Loucy (cell line): ENCODE results near the gene TGOLN2.

Experiments
- H2AFZ ChIP-seq: fragments of 200-600 bp; sonication (generic); 2 replicates; pipeline ENCODE4 v1.6.0; 2016; ENCODE audit warnings: antibody characterized with exemption, mild to moderate bottlenecking, low read length, moderate library complexity
- H3F3A ChIP-seq: fragments of 200-600 bp; 2 replicates; pipeline ENCODE4 v1.6.0; 2016; ENCODE audit warnings: antibody characterized with exemption, low read depth, mild to moderate bottlenecking
- H3K27me3 ChIP-seq: fragments of 200-600 bp; sonication (generic); 2 replicates; pipeline ENCODE4 v1.6.1; 2014; ENCODE audit warnings: low read length, mild to moderate bottlenecking; ENCODE audit not compliant: insufficient read depth, poor library complexity, severe bottlenecking
- H3K36me3 ChIP-seq: fragments of 200-600 bp; sonication (generic); 2 replicates; pipeline ENCODE4 v1.6.1; 2016; ENCODE audit warnings: low read length; ENCODE audit not compliant: insufficient read depth
- H3K4me1 ChIP-seq: fragments of 200-600 bp; sonication (generic); 2 replicates; pipeline ENCODE4 v1.5.1; 2014; ENCODE audit warnings: low read length, mild to moderate bottlenecking; ENCODE audit not compliant: insufficient read depth, poor library complexity, severe bottlenecking
- H3K4me2 ChIP-seq: fragments of 200-600 bp; sonication (generic); 2 replicates; pipeline ENCODE4 v1.6.0; 2014; ENCODE audit warnings: antibody characterized with exemption, low read length, low read depth, mild to moderate bottlenecking; ENCODE audit not compliant: poor library complexity, severe bottlenecking
- H3K4me3 ChIP-seq: fragments of 200-600 bp; sonication (generic); 2 replicates; pipeline ENCODE4 v1.5.1; 2014; ENCODE audit warnings: low read length, mild to moderate bottlenecking, mixed read lengths; ENCODE audit not compliant: poor library complexity, severe bottlenecking
- H3K79me2 ChIP-seq: fragments of 200-600 bp; sonication (generic); 2 replicates; pipeline ENCODE4 v1.6.1; 2014; ENCODE audit warnings: low read length; ENCODE audit not compliant: insufficient read depth
- H3K9ac ChIP-seq: fragments of 200-600 bp; sonication (generic); 2 replicates; pipeline ENCODE4 v1.6.0; 2014; ENCODE audit warnings: mild to moderate bottlenecking, low read depth, low read length, moderate library complexity; ENCODE audit not compliant: poor library complexity, severe bottlenecking
- H3K9me2 ChIP-seq: fragments of 200-600 bp; sonication (generic); replicated peaks from 2 replicates; pipeline ENCODE4 v1.6.1; 2016; ENCODE audit warnings: low read depth, low read length, mixed read lengths
- H3K9me3 ChIP-seq: fragments of 200-600 bp; sonication (generic); 2 replicates; pipeline ENCODE4 v1.6.1; 2014; ENCODE audit warnings: mild to moderate bottlenecking, antibody characterized with exemption, low read length, low read depth; ENCODE audit not compliant: insufficient read depth
- H4K20me1 ChIP-seq: fragments of 200-600 bp; sonication (generic); 2 replicates; pipeline ENCODE4 v1.6.0; 2014; ENCODE audit warnings: antibody characterized with exemption, low read length, mild to moderate bottlenecking; ENCODE audit not compliant: insufficient read depth, poor library complexity, severe bottlenecking
- CTCF ChIP-seq: fragments of 200-600 bp; sonication (generic); conservative IDR thresholded peaks from 2 replicates; pipeline ENCODE4 v1.5.1; 2014; ENCODE audit warnings: mild to moderate bottlenecking, antibody characterized with exemption, low read length
- EZH2phosphoT487 ChIP-seq: fragments of 200-600 bp; IDR thresholded peaks from 2 replicates; pipeline ENCODE4 v1.6.1; 2018; ENCODE audit warnings: antibody characterized with exemption, mild to moderate bottlenecking, moderate library complexity, borderline replicate concordance

Gene TGOLN2

GRCh38 chr2:85281553-85281952, 46.2 kb downstream of the TGOLN2 start:
- no peaks in the 10 kb centered on the region for H3K4me1 ChIP-seq
- no peaks in the 10 kb centered on the region for H3K9me2 ChIP-seq
- TF ChIP-seq EZH2phosphoT487 (no peak), CTCF (no peak)
- no peaks in the 10 kb centered on the region for H3K9me3 ChIP-seq
- H3K36me3 ChIP-seq = no peaks in the 10 kb centered on the region
- no peaks in the 10 kb centered on the region for H3K79me2 ChIP-seq
- no peaks in the 10 kb centered on the region for H3F3A ChIP-seq
- no peak overlapping the region for H3K9ac ChIP-seq
- H4K20me1 ChIP-seq = no peaks in the 10 kb centered on the region
- no peak overlapping the region for H3K4me2 ChIP-seq
- H2AFZ ChIP-seq = no peak overlapping the region
- H3K4me3 ChIP-seq = no peak overlapping the region
- no peaks in the 10 kb centered on the region for H3K27me3 ChIP-seq

- H3K36me3 ChIP-seq = no peaks in the 10 kb centered on the region
- H2AFZ ChIP-seq = no peak overlapping the region
- no peaks in the 10 kb centered on the region for H3F3A ChIP-seq
- H3K9me3 ChIP-seq = no peaks in the 10 kb centered on the region
- H3K4me2 ChIP-seq = no peak overlapping the region
- no peak overlapping the region for H3K9ac ChIP-seq
- TF ChIP-seq CTCF = no peak
- TF ChIP-seq EZH2phosphoT487 = no peak
- H3K4me3 ChIP-seq = no peak overlapping the region
- no peaks in the 10 kb centered on the region for H3K79me2 ChIP-seq
- H4K20me1 ChIP-seq = no peaks in the 10 kb centered on the region
- H3K9me2 ChIP-seq = no peaks in the 10 kb centered on the region
- H3K4me1 ChIP-seq = no peaks in the 10 kb centered on the region
- no peaks in the 10 kb centered on the region for H3K27me3 ChIP-seq
Measured at GRCh38 chr2:85278361-85278760, 49.4 kb downstream of the TGOLN2 start.

GRCh38 chr2:85277416-85278158, 50.2 kb downstream of the TGOLN2 start:
- H3K36me3 ChIP-seq = no peaks in the 10 kb centered on the region
- TF ChIP-seq EZH2phosphoT487 (no peak), CTCF (no peak)
- no peak overlapping the region for H2AFZ ChIP-seq
- no peaks in the 10 kb centered on the region for H3K9me3 ChIP-seq
- no peak overlapping the region for H3K4me3 ChIP-seq
- H3K4me1 ChIP-seq = no peaks in the 10 kb centered on the region
- no peaks in the 10 kb centered on the region for H3K27me3 ChIP-seq
- H3K4me2 ChIP-seq = no peak overlapping the region
- no peak overlapping the region for H3K9ac ChIP-seq
- H3F3A ChIP-seq = no peaks in the 10 kb centered on the region
- no peaks in the 10 kb centered on the region for H3K79me2 ChIP-seq
- no peaks in the 10 kb centered on the region for H3K9me2 ChIP-seq
- no peaks in the 10 kb centered on the region for H4K20me1 ChIP-seq
